Measurements from ENCODE around the gene RPL19.
"Not testable (repeated sequence)": the region's sequence is repeated elsewhere in the genome, so short reads cannot be mapped to it uniquely, and the experiment has no call there.

Gene RPL19

DNA sequence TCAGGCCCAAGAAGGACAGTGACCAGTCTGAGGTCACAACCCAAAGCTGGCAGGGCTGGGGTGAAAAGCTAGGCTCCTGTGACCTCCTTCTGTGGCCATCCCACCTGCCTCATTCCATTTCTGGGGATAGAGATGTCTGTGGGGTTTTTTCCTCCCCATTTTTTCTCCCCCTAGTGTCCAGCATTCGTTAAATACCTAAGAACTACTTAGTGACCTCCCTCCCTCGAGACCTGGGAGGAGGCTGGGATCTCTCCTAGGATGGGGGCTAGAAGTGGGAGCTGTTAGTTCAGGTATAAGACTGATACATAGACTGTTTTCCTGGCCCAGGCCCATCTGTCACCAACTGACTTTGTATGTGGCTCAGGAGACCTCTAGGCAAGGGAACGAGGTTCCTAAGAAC lies 46.2 kb downstream of the RPL19 start:
- no peak for DNase-seq (ENCODE audit: extremely low spot score)

DNA sequence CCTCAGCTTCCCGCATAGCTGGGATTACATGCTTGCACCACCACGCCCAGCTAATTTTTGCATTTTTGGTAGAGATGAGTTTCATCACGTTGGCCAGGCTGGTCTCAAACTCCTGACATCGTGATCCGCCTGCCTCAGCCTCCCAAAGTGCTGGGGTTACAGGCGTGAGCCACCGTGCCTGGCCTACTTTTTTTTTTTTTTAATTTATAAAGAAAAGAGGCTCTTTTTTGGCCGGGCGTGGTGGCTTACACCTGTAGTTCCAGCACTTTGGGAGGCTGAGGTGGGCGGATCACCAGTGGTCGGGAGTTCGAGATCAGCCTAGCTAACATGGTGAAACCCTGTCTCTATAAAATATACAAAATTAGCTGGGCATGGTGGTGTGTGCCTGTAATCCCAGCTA lies 50.0 kb downstream of the RPL19 start:
- DNase-seq (ENCODE audit: extremely low spot score); POLR2A ChIA-PET: not testable (repeated sequence)
- CTCF ChIA-PET = interaction anchor here (0.7 to 7.4 kb wide), 4 partner anchors 12 to 43 kb away, joined by 3 to 151 read pairs (median 6); no protein-coding TSS in a partner anchor

More for the DNA sequence above, 46.2 kb downstream of the RPL19 start:
- TF ChIP-seq, protein P1, sequence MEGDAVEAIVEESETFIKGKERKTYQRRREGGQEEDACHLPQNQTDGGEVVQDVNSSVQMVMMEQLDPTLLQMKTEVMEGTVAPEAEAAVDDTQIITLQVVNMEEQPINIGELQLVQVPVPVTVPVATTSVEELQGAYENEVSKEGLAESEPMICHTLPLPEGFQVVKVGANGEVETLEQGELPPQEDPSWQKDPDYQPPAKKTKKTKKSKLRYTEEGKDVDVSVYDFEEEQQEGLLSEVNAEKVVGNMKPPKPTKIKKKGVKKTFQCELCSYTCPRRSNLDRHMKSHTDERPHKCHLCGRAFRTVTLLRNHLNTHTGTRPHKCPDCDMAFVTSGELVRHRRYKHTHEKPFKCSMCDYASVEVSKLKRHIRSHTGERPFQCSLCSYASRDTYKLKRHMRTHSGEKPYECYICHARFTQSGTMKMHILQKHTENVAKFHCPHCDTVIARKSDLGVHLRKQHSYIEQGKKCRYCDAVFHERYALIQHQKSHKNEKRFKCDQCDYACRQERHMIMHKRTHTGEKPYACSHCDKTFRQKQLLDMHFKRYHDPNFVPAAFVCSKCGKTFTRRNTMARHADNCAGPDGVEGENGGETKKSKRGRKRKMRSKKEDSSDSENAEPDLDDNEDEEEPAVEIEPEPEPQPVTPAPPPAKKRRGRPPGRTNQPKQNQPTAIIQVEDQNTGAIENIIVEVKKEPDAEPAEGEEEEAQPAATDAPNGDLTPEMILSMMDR (IDR thresholded peaks at IDR 0.05; ENCODE audit: control extremely low read depth, extremely low read depth, low read depth, missing control alignments) = no peak
- ChIA-PET POLR2A (interaction anchor here (0.7 kb wide), 1 partner anchor 263 kb away, joined by 4 read pairs; no protein-coding TSS in a partner anchor), CTCF (interaction anchor here (0.8 to 8.1 kb wide), 7 partner anchors 10 to 82 kb away, joined by 3 to 151 read pairs (median 27); no protein-coding TSS in a partner anchor)

DNA sequence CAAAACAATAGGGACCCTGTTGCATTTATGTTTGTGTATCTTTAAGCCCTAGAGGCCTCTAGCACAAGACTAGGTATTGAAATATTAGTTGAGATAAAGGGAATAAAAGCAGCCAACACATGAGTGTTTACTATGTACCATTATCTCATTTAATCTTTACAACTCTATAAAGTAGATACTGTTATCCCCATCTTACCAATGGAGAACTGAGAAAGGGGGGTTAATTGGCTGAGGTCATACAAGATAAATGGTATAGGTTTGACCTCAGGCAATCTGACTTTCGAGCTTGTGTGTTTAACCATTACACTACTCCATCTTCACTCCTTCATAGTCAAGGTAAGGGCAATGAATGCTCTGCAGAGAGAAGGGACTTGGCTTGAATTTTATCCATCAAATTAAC lies 51.9 kb downstream of the RPL19 start:
- ChIA-PET CTCF (interaction anchor here (1.9 to 4.7 kb wide), 3 partner anchors 7 to 46 kb away, joined by 6 to 30 read pairs (median 10); no protein-coding TSS in a partner anchor), POLR2A (no interaction called here)
- DNase-seq (ENCODE audit: extremely low spot score) = no peak
- TF ChIP-seq, protein P1 (IDR thresholded peaks at IDR 0.05; ENCODE audit: control extremely low read depth, extremely low read depth, low read depth, missing control alignments) = no peak

DNA sequence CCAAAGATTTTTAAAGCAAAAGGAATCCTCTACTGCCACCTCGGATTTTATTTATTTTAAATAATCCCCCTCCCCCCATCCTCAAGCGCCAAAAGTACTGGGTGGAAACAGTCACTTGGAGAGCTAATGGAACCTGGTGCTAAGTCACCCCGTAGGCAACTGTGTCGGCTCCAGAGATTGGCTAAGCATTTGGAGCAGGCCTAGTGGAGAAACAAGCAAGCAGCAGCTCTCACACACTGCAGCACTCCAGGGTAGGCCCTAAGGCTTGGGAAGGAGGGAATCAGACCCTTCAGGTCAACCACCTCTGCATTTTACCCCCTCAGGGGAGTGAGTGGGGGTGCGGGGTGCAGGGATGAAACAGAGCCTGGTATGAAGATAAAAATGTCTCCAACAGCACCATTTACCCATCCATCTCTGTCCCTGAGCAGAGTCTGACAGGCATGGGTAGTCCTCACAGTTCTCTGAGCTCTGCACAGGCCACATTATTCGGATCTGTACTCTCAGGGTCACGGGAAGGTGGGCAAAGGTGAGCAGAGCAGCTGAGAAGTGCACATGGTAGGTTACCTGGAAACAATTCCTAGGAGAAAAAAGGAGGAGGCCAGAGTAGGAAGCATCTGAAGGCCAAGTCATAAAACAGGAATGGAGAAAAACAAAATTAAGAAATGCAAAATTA lies 52.8 kb downstream of the RPL19 start:
- TF ChIP-seq, protein P1 (IDR thresholded peaks at IDR 0.05; ENCODE audit: control extremely low read depth, extremely low read depth, low read depth, missing control alignments) = no peak
- ChIA-PET CTCF (interaction anchor here (1.9 to 4.7 kb wide), 3 partner anchors 8 to 47 kb away, joined by 6 to 30 read pairs (median 10); no protein-coding TSS in a partner anchor), POLR2A (no interaction called here)
- no peak for DNase-seq (ENCODE audit: extremely low spot score)

Measured in GM10248 (cell line).